Kidney epithelial cell (primary cell): ENCODE data around the gene COBLL1. TPM values are rescaled to one million over a fixed set of nuclear protein-coding genes. Genes with fewer than 3 reads are reported as not detected.

ENCODE experiments used
- DNase-seq: peaks from one replicate; pipeline ENCODE4 v3.0.0-alpha.2; 2010; ENCODE audit warnings: low read depth
- H3K27me3 ChIP-seq: 2 replicates; pipeline ENCODE4 v1.6.0; 2011; ENCODE audit warnings: low read length; ENCODE audit not compliant: control insufficient read depth, insufficient read depth
- H3K36me3 ChIP-seq: 2 replicates; pipeline ENCODE4 v1.5.1; 2011; ENCODE audit warnings: low read length; ENCODE audit not compliant: control insufficient read depth, insufficient read depth
- H3K4me3 ChIP-seq: 2 replicates; pipeline ENCODE4 v1.5.1; 2011; ENCODE audit warnings: low read depth, mild to moderate bottlenecking, control low read depth, low read length
- CTCF ChIP-seq: IDR thresholded peaks from 2 replicates; pipeline ENCODE4 v1.5.1; 2011; ENCODE audit warnings: mild to moderate bottlenecking, moderate library complexity, low read length, control low read depth, inconsistent platforms; ENCODE audit not compliant: insufficient read depth, poor library complexity, severe bottlenecking
- total RNA-seq: library from RNA; depleted of rRNA; stranded (reverse); fragments of >200 nt; gene quantifications from 2 replicates; pipeline ENCODE4 v1.2.3, GENCODE V29; 2015

The COBLL1 gene
- total RNA-seq, 1 donor from 2014 or later, result 57.2 TPM

- Histone ChIP-seq H3K4me3 (peak overlapping the region; percentile 63), H3K36me3 (no peaks in the 10 kb centered on the region), H3K27me3 (no peaks in the 10 kb centered on the region)
- DNase-seq, result no peak
- peak; percentile 1 for TF ChIP-seq CTCF
Observed at GRCh38 chr2:164840930-164841718, 499 bp downstream of the COBLL1 start.

DNA sequence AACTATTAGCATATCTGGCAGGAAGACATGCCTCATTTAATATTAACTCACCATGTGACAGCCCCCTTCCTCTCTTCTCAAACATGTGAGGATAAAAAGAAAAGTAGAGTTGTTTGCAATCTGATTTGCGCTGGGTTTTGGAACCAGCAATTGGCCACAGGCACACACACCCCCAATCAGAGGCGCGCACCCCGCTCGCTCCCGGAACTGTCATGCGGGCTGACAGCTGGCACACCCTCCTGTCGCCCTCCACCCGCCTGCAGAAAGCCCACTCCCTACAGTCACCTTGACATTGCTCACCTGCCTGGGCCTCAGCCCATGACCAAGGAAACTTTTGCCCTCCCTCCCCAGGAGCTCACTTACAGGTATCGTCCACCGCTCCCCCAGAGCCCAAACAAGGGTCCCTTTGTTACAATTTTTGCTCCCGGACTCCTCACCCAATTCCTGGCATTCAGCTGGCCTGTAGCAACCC, 1.1 kb downstream of the COBLL1 start:
- Histone ChIP-seq H3K27me3 (no peaks in the 10 kb centered on the region), H3K36me3 (no peaks in the 10 kb centered on the region), H3K4me3 (peak overlapping the region; percentile 63)
- TF ChIP-seq CTCF, result no peak
- DNase-seq, result no peak

- Histone ChIP-seq H3K27me3 (no peaks in the 10 kb centered on the region), H3K4me3 (peak overlapping the region; percentile 63), H3K36me3 (no peaks in the 10 kb centered on the region)
- no peak for DNase-seq
- TF ChIP-seq CTCF, result no peak
Observed at GRCh38 chr2:164839914-164840457, 1.6 kb downstream of the COBLL1 start.

DNA sequence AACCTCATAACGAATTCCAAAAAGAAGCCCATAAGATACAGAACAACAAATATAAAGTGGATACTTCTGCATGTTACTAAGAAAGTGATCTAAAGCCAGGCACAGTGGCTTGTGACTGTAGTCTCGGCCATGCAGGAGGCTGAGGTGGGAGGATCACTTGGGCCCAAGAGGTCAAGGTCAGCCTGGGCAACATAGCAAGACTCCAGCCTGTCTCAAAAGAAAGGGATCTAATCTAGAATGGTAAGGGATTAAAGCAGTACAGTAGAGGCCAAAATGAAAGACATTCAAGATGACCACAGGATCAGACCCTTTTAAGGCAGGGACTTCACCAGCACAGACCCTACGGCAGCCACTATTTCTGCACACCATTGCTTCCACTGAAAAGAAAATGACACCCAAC, 3.8 kb downstream of the COBLL1 start:
- TF ChIP-seq CTCF, result no peak
- no peaks in the 10 kb centered on the region for H3K36me3 ChIP-seq
- DNase-seq, result no peak
- H3K4me3 ChIP-seq, result no peak overlapping the region
- H3K27me3 ChIP-seq, result no peaks in the 10 kb centered on the region

- no peak for TF ChIP-seq CTCF
- H3K27me3 ChIP-seq, result no peaks in the 10 kb centered on the region
- H3K36me3 ChIP-seq, result no peaks in the 10 kb centered on the region
- DNase-seq, result no peak
- H3K4me3 ChIP-seq, result no peak overlapping the region
Observed at GRCh38 chr2:164836907-164837306, 4.7 kb downstream of the COBLL1 start.
